PC-9 (cell line): ENCODE results near the gene RFX8.
"Not testable (repeated sequence)": the region's sequence is repeated elsewhere in the genome, so short reads cannot be mapped to it uniquely, and the experiment has no call there.

Experiments used
- CTCF ChIP-seq: fragments of 200-600 bp; sonication (generic); conservative IDR thresholded peaks from 2 replicates; pipeline ENCODE4 v1.6.1; 2017; ENCODE audit warnings: mixed run types, antibody characterized with exemption, mild to moderate bottlenecking, moderate library complexity
- EZH2 ChIP-seq: fragments of 200-600 bp; sonication (generic); IDR thresholded peaks from 2 replicates; pipeline ENCODE4 v1.8.0; 2017; ENCODE audit warnings: antibody characterized with exemption, low read depth

GRCh38 chr2:101454408-101454807 is 20.5 kb downstream of the RFX8 start:
- not testable (repeated sequence) for TF ChIP-seq CTCF, EZH2
